Prostate gland (tissue), 2 donors: Measurements from ENCODE around the gene ARFGEF2.

Experiments
- POLR2AphosphoS5 ChIP-seq: sonication (generic); formaldehyde crosslinking; IDR thresholded peaks from one replicate; pipeline ENCODE4 v1.6.1; 2017; ENCODE audit warnings: antibody characterized with exemption
- TF ChIP-seq, protein P1 (sequence below), 4 experiments: fragments of 200-600 bp in 2 of 4; fragments of 450-650 bp in 2 of 4; sonication (generic) in 2 of 4; IDR thresholded peaks; 1 replicate in 3 of 4; 2 replicates in 1 of 4; pipeline ENCODE4 v1.5.1; 2016 to 2019; ENCODE audit warnings: antibody characterized with exemption in 4 of 4, mild to moderate bottlenecking in 2 of 4, moderate library complexity in 2 of 4

DNA sequence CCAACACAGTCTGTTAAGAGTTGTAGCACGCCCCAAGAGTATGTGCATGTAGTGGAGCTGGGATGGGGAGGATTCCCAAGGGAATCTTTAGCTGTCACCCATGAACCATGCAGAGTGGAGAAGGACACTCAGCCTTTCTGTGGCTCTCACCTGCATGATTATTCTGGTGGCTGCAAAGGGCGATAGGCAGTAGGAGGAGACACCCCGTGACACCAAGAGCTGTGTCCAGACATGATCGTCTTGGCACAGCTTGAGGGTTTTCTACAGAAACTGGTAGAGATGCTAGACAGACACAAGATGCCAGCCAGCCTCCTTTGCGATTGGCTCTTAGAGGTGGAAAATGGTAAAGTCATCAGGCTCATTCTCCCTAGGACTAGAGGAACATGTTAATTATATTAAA lies 121.5 kb downstream of the ARFGEF2 start:
- TF ChIP-seq, protein P1, sequence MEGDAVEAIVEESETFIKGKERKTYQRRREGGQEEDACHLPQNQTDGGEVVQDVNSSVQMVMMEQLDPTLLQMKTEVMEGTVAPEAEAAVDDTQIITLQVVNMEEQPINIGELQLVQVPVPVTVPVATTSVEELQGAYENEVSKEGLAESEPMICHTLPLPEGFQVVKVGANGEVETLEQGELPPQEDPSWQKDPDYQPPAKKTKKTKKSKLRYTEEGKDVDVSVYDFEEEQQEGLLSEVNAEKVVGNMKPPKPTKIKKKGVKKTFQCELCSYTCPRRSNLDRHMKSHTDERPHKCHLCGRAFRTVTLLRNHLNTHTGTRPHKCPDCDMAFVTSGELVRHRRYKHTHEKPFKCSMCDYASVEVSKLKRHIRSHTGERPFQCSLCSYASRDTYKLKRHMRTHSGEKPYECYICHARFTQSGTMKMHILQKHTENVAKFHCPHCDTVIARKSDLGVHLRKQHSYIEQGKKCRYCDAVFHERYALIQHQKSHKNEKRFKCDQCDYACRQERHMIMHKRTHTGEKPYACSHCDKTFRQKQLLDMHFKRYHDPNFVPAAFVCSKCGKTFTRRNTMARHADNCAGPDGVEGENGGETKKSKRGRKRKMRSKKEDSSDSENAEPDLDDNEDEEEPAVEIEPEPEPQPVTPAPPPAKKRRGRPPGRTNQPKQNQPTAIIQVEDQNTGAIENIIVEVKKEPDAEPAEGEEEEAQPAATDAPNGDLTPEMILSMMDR (IDR thresholded peaks at IDR 0.05): no peak
- no peak for TF ChIP-seq POLR2AphosphoS5
